Measurements from ENCODE around the gene FDPS. TPM values are rescaled to one million over a fixed set of nuclear protein-coding genes. Genes with fewer than 3 reads are reported as not detected.

The FDPS gene
- total RNA-seq, 1 experiment from 2014 or later = 301 TPM

- Histone ChIP-seq H3K4me1 (ENCODE audit: insufficient read depth, low read length) (peaks cover 4% of the 10 kb centered on the region; the same call in 1 of the 2 replicates), H3K9me3 (ENCODE audit: low read length) (no peaks in the 10 kb centered on the region), H3K27ac (ENCODE audit: low read length) (no peak overlapping the region), H3K9me2 (replicated peaks; ENCODE audit: low read length) (no peaks in the 10 kb centered on the region), H2AFZ (ENCODE audit: low read length) (no peak overlapping the region), H4K20me1 (ENCODE audit: low read length) (no peaks in the 10 kb centered on the region), H3K4me2 (ENCODE audit: low read length) (no peak overlapping the region), H3K27me3 (ENCODE audit: low read length) (no peaks in the 10 kb centered on the region), H3K79me2 (ENCODE audit: low read length) (peaks cover 18% of the 10 kb centered on the region), H3F3A (ENCODE audit: low read length, unreplicated experiment) (peaks cover 11% of the 10 kb centered on the region), H3K4me3 (ENCODE audit: low read length) (no peak overlapping the region), H3K9ac (ENCODE audit: low read length) (no peak overlapping the region), H3K36me3 (ENCODE audit: low read depth, low read length) (peaks cover 68% of the 10 kb centered on the region)
- POLR2A ChIA-PET (ENCODE audit: unreplicated experiment) = no interaction called here
- no peak for DNase-seq
- ATAC-seq = no peak
- no TSS peak for BruUV-seq (replicated peaks)
- intact Hi-C loops (cut with micrococcal nuclease) = no loop called here
- CTCF ChIA-PET = no interaction called here
- TF ChIP-seq EZH2 (IDR thresholded peaks at IDR 0.05; ENCODE audit: low read length, unreplicated experiment) = no peak
- no peak for TF ChIP-seq CTCF (conservative IDR thresholded peaks at IDR 0.05; ENCODE audit: low read depth, low read length)
- no peak for TF ChIP-seq EZH2phosphoT487 (IDR thresholded peaks at IDR 0.05; ENCODE audit: borderline replicate concordance, low read length)
These were observed 42.1 kb upstream of the FDPS start for GRCh38 chr1:155266553-155266952.

GRCh38 chr1:155267373-155267772, 41.3 kb upstream of the FDPS start:
- H3K4me2 ChIP-seq (ENCODE audit: low read length) = no peak overlapping the region
- H3K79me2 ChIP-seq (ENCODE audit: low read length) = peaks cover 21% of the 10 kb centered on the region
- H3K27me3 ChIP-seq (ENCODE audit: low read length) = no peaks in the 10 kb centered on the region
- H3K27ac ChIP-seq (ENCODE audit: low read length) = no peak overlapping the region
- H3F3A ChIP-seq (ENCODE audit: low read length, unreplicated experiment) = peaks cover 11% of the 10 kb centered on the region
- TF ChIP-seq CTCF (conservative IDR thresholded peaks at IDR 0.05; ENCODE audit: low read depth, low read length) (no peak), EZH2 (IDR thresholded peaks at IDR 0.05; ENCODE audit: low read length, unreplicated experiment) (no peak), EZH2phosphoT487 (IDR thresholded peaks at IDR 0.05; ENCODE audit: borderline replicate concordance, low read length) (no peak)
- peaks cover 13% of the 10 kb centered on the region for H3K4me1 ChIP-seq (ENCODE audit: insufficient read depth, low read length)
- POLR2A ChIA-PET (ENCODE audit: unreplicated experiment) = no interaction called here
- H3K4me3 ChIP-seq (ENCODE audit: low read length) = no peak overlapping the region
- no peaks in the 10 kb centered on the region for H3K9me3 ChIP-seq (ENCODE audit: low read length)
- BruUV-seq (replicated peaks) = no TSS peak
- ATAC-seq = no peak
- H3K9ac ChIP-seq (ENCODE audit: low read length) = no peak overlapping the region
- intact Hi-C loops (cut with micrococcal nuclease) = no loop called here
- H2AFZ ChIP-seq (ENCODE audit: low read length) = no peak overlapping the region
- H4K20me1 ChIP-seq (ENCODE audit: low read length) = peaks cover 3% of the 10 kb centered on the region; the same call in 1 of the 2 replicates
- CTCF ChIA-PET = no interaction called here
- H3K9me2 ChIP-seq (replicated peaks; ENCODE audit: low read length) = no peaks in the 10 kb centered on the region
- H3K36me3 ChIP-seq (ENCODE audit: low read depth, low read length) = peaks cover 68% of the 10 kb centered on the region
- no peak for DNase-seq

GRCh38 chr1:155268630-155269029, 40.0 kb upstream of the FDPS start:
- Histone ChIP-seq H3K4me1 (ENCODE audit: insufficient read depth, low read length) (peaks cover 13% of the 10 kb centered on the region), H3K27me3 (ENCODE audit: low read length) (no peaks in the 10 kb centered on the region), H3K4me3 (ENCODE audit: low read length) (no peak overlapping the region), H3K9me2 (replicated peaks; ENCODE audit: low read length) (no peaks in the 10 kb centered on the region), H3K9me3 (ENCODE audit: low read length) (no peaks in the 10 kb centered on the region), H3K27ac (ENCODE audit: low read length) (no peak overlapping the region), H3K9ac (ENCODE audit: low read length) (no peak overlapping the region), H3K36me3 (ENCODE audit: low read depth, low read length) (peaks cover 64% of the 10 kb centered on the region), H4K20me1 (ENCODE audit: low read length) (peaks cover 6% of the 10 kb centered on the region; the same call in 1 of the 2 replicates), H3K79me2 (ENCODE audit: low read length) (peaks cover 33% of the 10 kb centered on the region), H3F3A (ENCODE audit: low read length, unreplicated experiment) (peaks cover 1% of the 10 kb centered on the region), H3K4me2 (ENCODE audit: low read length) (no peak overlapping the region), H2AFZ (ENCODE audit: low read length) (no peak overlapping the region)
- CTCF ChIA-PET = no interaction called here
- BruUV-seq (replicated peaks) = no TSS peak
- TF ChIP-seq CTCF (conservative IDR thresholded peaks at IDR 0.05; ENCODE audit: low read depth, low read length) (no peak), EZH2phosphoT487 (IDR thresholded peaks at IDR 0.05; ENCODE audit: borderline replicate concordance, low read length) (no peak), EZH2 (IDR thresholded peaks at IDR 0.05; ENCODE audit: low read length, unreplicated experiment) (no peak)
- no peak for ATAC-seq
- intact Hi-C loops (cut with micrococcal nuclease) = no loop called here
- POLR2A ChIA-PET (ENCODE audit: unreplicated experiment) = interaction anchor here (0.5 kb wide), 1 partner anchor 304 kb away, joined by 4 read pairs; no protein-coding TSS in a partner anchor
- no peak for DNase-seq
